H9 (cell line): ENCODE data around the gene GPR32. TPM values are rescaled to one million over a fixed set of nuclear protein-coding genes. Genes with fewer than 3 reads are reported as not detected.

Experiments used
- DNase-seq: peaks from one replicate; pipeline ENCODE4 v3.0.0-alpha.2; 2017
- H2AFZ ChIP-seq: one replicate; pipeline ENCODE4 v1.6.1; 2013; ENCODE audit warnings: mild to moderate bottlenecking, low read length, control low read depth, moderate library complexity
- H2AK5ac ChIP-seq: 2 replicates; pipeline ENCODE4 v1.6.1; 2013; ENCODE audit warnings: low read length, control low read depth, mixed read lengths; ENCODE audit not compliant: insufficient read length
- H2BK120ac ChIP-seq: one replicate; pipeline ENCODE4 v1.6.1; 2013; ENCODE audit warnings: low read depth, mild to moderate bottlenecking, low read length, control low read depth, inconsistent platforms; ENCODE audit not compliant: poor library complexity, severe bottlenecking
- H2BK12ac ChIP-seq: 2 replicates; pipeline ENCODE4 v1.6.1; 2013; ENCODE audit warnings: low read length, control low read depth, mixed read lengths, low read depth; ENCODE audit not compliant: insufficient read length
- H2BK15ac ChIP-seq: 2 replicates; pipeline ENCODE4 v1.6.1; 2013; ENCODE audit warnings: low read depth, low read length, control low read depth
- H2BK20ac ChIP-seq: one replicate; pipeline ENCODE4 v1.6.1; 2013; ENCODE audit warnings: low read depth, mild to moderate bottlenecking, low read length, control low read depth, inconsistent platforms; ENCODE audit not compliant: poor library complexity, severe bottlenecking
- H2BK5ac ChIP-seq: 2 replicates; pipeline ENCODE4 v1.6.1; 2013; ENCODE audit warnings: low read length, control low read depth, mixed read lengths; ENCODE audit not compliant: insufficient read length
- H3K14ac ChIP-seq: 2 replicates; pipeline ENCODE4 v1.6.1; 2013; ENCODE audit warnings: low read length, control low read depth; ENCODE audit not compliant: insufficient read depth
- H3K18ac ChIP-seq: 2 replicates; pipeline ENCODE4 v1.6.1; 2013; ENCODE audit warnings: low read depth, mild to moderate bottlenecking, mixed read lengths, low read length, control low read depth; ENCODE audit not compliant: insufficient read length
- H3K23ac ChIP-seq: 2 replicates; pipeline ENCODE4 v1.6.1; 2013; ENCODE audit warnings: low read length, control low read depth, mixed read lengths, low read depth; ENCODE audit not compliant: insufficient read length
- H3K23me2 ChIP-seq: 2 replicates; pipeline ENCODE4 v1.6.1; 2013; ENCODE audit warnings: low read depth, mild to moderate bottlenecking, mixed read lengths, low read length, control low read depth; ENCODE audit not compliant: insufficient read length, poor library complexity, severe bottlenecking
- H3K27ac ChIP-seq: 2 replicates; pipeline ENCODE4 v1.5.1; 2013; ENCODE audit warnings: low read length, control low read depth, mixed read lengths, low read depth; ENCODE audit not compliant: insufficient read length
- H3K27me3 ChIP-seq: 2 replicates; pipeline ENCODE4 v1.6.1; 2013; ENCODE audit warnings: low read length, control low read depth, inconsistent platforms; ENCODE audit not compliant: insufficient read depth
- H3K4ac ChIP-seq: 2 replicates; pipeline ENCODE4 v1.6.1; 2013; ENCODE audit warnings: low read depth, mild to moderate bottlenecking, control low read depth, inconsistent platforms, low read length, moderate library complexity
- H3K4me1 ChIP-seq: 2 replicates; pipeline ENCODE4 v1.6.1; 2013; ENCODE audit warnings: low read length, control low read depth, inconsistent platforms; ENCODE audit not compliant: insufficient read depth
- H3K4me2 ChIP-seq: 2 replicates; pipeline ENCODE4 v1.6.1; 2013; ENCODE audit warnings: low read length, control low read depth, mixed read lengths; ENCODE audit not compliant: insufficient read length, insufficient read depth
- H3K56ac ChIP-seq: 2 replicates; pipeline ENCODE4 v1.6.1; 2013; ENCODE audit warnings: low read depth, mild to moderate bottlenecking, mixed read lengths, low read length, control low read depth; ENCODE audit not compliant: insufficient read length
- H3K79me1 ChIP-seq: 2 replicates; pipeline ENCODE4 v1.6.1; 2013; ENCODE audit warnings: low read depth, mild to moderate bottlenecking, moderate library complexity, low read length, control low read depth, inconsistent platforms; ENCODE audit not compliant: insufficient read depth, poor library complexity, severe bottlenecking
- H3K79me2 ChIP-seq: 2 replicates; pipeline ENCODE4 v1.6.1; 2013; ENCODE audit warnings: low read length, control low read depth, inconsistent platforms; ENCODE audit not compliant: insufficient read depth
- H3K9ac ChIP-seq: 2 replicates; pipeline ENCODE4 v1.6.1; 2013; ENCODE audit warnings: low read length, control low read depth, mixed read lengths; ENCODE audit not compliant: insufficient read length; ENCODE audit errors: extremely low read depth
- H3K9me3 ChIP-seq: one replicate; pipeline ENCODE4 v1.6.1; 2013; ENCODE audit warnings: low read depth, low read length, inconsistent platforms; ENCODE audit not compliant: control insufficient read depth
- H3T11ph ChIP-seq: one replicate; pipeline ENCODE4 v1.6.1; 2013; ENCODE audit warnings: mild to moderate bottlenecking, low read length, control low read depth, inconsistent platforms
- H4K20me1 ChIP-seq: one replicate; pipeline ENCODE4 v1.6.1; 2013; ENCODE audit not compliant: control insufficient read depth, insufficient read length, insufficient read depth
- H4K5ac ChIP-seq: 2 replicates; pipeline ENCODE4 v1.6.1; 2013; ENCODE audit warnings: low read depth, mild to moderate bottlenecking, mixed read lengths, low read length, control low read depth; ENCODE audit not compliant: insufficient read length
- H4K8ac ChIP-seq: replicated peaks from 2 replicates; pipeline ENCODE4 v1.6.1; 2013; ENCODE audit warnings: low read length, control low read depth, mixed read lengths, low read depth; ENCODE audit not compliant: insufficient read length
- H4K91ac ChIP-seq: 2 replicates; pipeline ENCODE4 v1.6.1; 2013; ENCODE audit warnings: low read depth, mild to moderate bottlenecking, moderate library complexity, mixed read lengths, low read length, control low read depth; ENCODE audit not compliant: insufficient read length
- H3K27ac Mint-ChIP-seq, 3 experiments: 2 replicates in 2 of 3; 3 replicates in 1 of 3; pipeline ENCODE4 v1.8.0; 2020 to 2021; ENCODE audit warnings: mixed read lengths in 3 of 3, mild to moderate bottlenecking in 1 of 3, moderate library complexity in 1 of 3
- H3K27me3 Mint-ChIP-seq: 2 replicates; pipeline ENCODE4 v1.8.0; 2021; ENCODE audit warnings: low read depth, mild to moderate bottlenecking, moderate library complexity, mixed read lengths
- H3K36me3 Mint-ChIP-seq, 3 experiments: 2 replicates in 2 of 3; 3 replicates in 1 of 3; pipeline ENCODE4 v1.8.0; 2020 to 2021; ENCODE audit warnings: low read depth in 3 of 3, mixed read lengths in 3 of 3; ENCODE audit not compliant: insufficient read depth in 1 of 3
- H3K4me1 Mint-ChIP-seq, 2 experiments: 2 replicates each; pipeline ENCODE4 v1.8.0; 2020; ENCODE audit warnings: mixed read lengths in 2 of 2
- H3K4me3 Mint-ChIP-seq, 2 experiments: 2 replicates in 1 of 2; 3 replicates in 1 of 2; pipeline ENCODE4 v1.8.0; 2020 to 2021; ENCODE audit warnings: mild to moderate bottlenecking in 2 of 2, mixed read lengths in 2 of 2, moderate library complexity in 1 of 2
- H3K9me3 Mint-ChIP-seq, 2 experiments: 2 replicates in 1 of 2; 3 replicates in 1 of 2; pipeline ENCODE4 v1.8.0; 2020; ENCODE audit warnings: mild to moderate bottlenecking in 2 of 2, mixed read lengths in 2 of 2, moderate library complexity in 1 of 2
- CTCF ChIP-seq: fragments of 200-600 bp; sonication (generic); conservative IDR thresholded peaks from 3 replicates; pipeline ENCODE4 v1.8.0; 2021; ENCODE audit warnings: antibody characterized with exemption, mild to moderate bottlenecking
- WGBS: extraction: QIAGEN DNeasy Blood & Tissue Kit; methylation state at CpG from one replicate; pipeline ENCODE4 v1.1.7; 2013; ENCODE audit warnings: missing lambda C conversion rate, low lambda C conversion rate, mixed read lengths; ENCODE audit not compliant: insufficient read length; ENCODE audit errors: extremely low coverage; 5-methylcytosine and 5-hydroxymethylcytosine counted together
- total RNA-seq: library from RNA; stranded (reverse); gene quantifications from 2 replicates; pipeline ENCODE4 v1.2.1, GENCODE V29; 2021

The GPR32 gene
- total RNA-seq, 1 experiment from 2014 or later, result not detected

GRCh38 chr19:50812474-50812873 lies 42.2 kb downstream of the GPR32 start:
- no peak overlapping the region for H4K91ac ChIP-seq
- no peak for TF ChIP-seq CTCF
- no peak overlapping the region for H3K56ac ChIP-seq
- no peak overlapping the region for H3K18ac ChIP-seq
- no peak overlapping the region for H2BK5ac ChIP-seq
- Mint-ChIP-seq H3K4me3 (no peak overlapping the region), H3K9me3 (peaks cover 6 to 10% of the 10 kb centered on the region in 2 experiments; a peak in 4 of 5 replicates), H3K36me3 (peaks cover 0 to 2% (median 0%) of the 10 kb centered on the region in 3 experiments; a peak in 4 of 7 replicates), H3K4me1 (peaks cover 2 to 6% of the 10 kb centered on the region in 2 experiments), H3K27me3 (peaks cover 79% of the 10 kb centered on the region), H3K27ac (no peak overlapping the region)
- H3K27ac ChIP-seq, result no peak overlapping the region
- DNase-seq, result no peak
- no peak overlapping the region for H2AK5ac ChIP-seq
- no peak overlapping the region for H3K4ac ChIP-seq
- no peaks in the 10 kb centered on the region for H3K4me1 ChIP-seq
- H3T11ph ChIP-seq, result no peak overlapping the region
- no peak overlapping the region for H2BK12ac ChIP-seq
- no peak overlapping the region for H3K23ac ChIP-seq
- H3K23me2 ChIP-seq, result no peaks in the 10 kb centered on the region
- H4K8ac ChIP-seq, result no peak overlapping the region
- H3K27me3 ChIP-seq, result peaks cover 4% of the 10 kb centered on the region; the same call in 1 of the 2 replicates
- H2BK120ac ChIP-seq, result no peak overlapping the region
- H3K79me1 ChIP-seq, result no peaks in the 10 kb centered on the region
- H3K9me3 ChIP-seq, result no peaks in the 10 kb centered on the region
- H3K79me2 ChIP-seq, result no peaks in the 10 kb centered on the region
- no peaks in the 10 kb centered on the region for H4K20me1 ChIP-seq
- no peak overlapping the region for H3K4me2 ChIP-seq
- no peak overlapping the region for H3K9ac ChIP-seq
- no peak overlapping the region for H2BK20ac ChIP-seq
- no peak overlapping the region for H2BK15ac ChIP-seq
- H3K14ac ChIP-seq, result no peak overlapping the region
- H2AFZ ChIP-seq, result no peak overlapping the region
- no peak overlapping the region for H4K5ac ChIP-seq
- no CpG with 5 or more reads among the region's 3 CpGs for WGBS
